Measurements from ENCODE around the gene CDK8. TPM values are rescaled to one million over a fixed set of nuclear protein-coding genes. Genes with fewer than 3 reads are reported as not detected.

Gene CDK8
- total and polyA plus RNA-seq, 2 experiments from 2014 or later, result 13.6 to 24.0 TPM

DNA sequence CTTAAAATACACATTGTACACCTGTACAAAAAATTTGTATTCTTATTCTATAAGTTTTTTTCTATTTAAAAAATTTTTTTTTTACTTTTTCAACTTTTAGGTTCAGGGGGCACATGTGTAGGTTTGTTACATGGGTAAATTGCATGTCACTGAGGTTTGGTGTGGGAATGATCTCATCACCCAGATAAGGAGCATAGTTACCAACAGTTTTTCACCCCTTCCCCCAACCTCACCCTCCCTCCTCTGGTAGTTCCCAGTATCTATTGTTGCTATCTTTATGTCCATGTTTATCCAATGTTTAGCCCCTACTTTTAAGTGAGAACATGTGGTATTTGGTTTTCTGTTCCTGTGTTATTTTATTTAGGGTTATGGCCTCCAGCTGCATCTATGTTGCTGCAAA, 89.9 kb downstream of the CDK8 start:
- Histone ChIP-seq H3K27me3 (ENCODE audit: insufficient read depth) (no peaks in the 10 kb centered on the region), H3K4me1 (ENCODE audit: insufficient read depth) (peaks cover 12% of the 10 kb centered on the region), H3F3A (replicated peaks; ENCODE audit: low read depth) (no peaks in the 10 kb centered on the region), H3K27ac (ENCODE audit: low read depth) (no peak overlapping the region), H3K4me3 (no peak overlapping the region), H3K9me2 (ENCODE audit: insufficient read depth) (no peaks in the 10 kb centered on the region), H3K36me3 (ENCODE audit: insufficient read depth) (no peaks in the 10 kb centered on the region), H3K4me2 (no peak overlapping the region), H2AFZ (no peak overlapping the region), H3K79me2 (replicated peaks; ENCODE audit: insufficient read depth) (peaks cover 14% of the 10 kb centered on the region; the same call in 1 of the 2 replicates), H4K20me1 (replicated peaks; ENCODE audit: insufficient read depth) (peaks cover 21% of the 10 kb centered on the region)
- DNase-seq (ENCODE audit: low spot score) (no peak), ATAC-seq (no peak)
- TF ChIP-seq EZH2 (IDR thresholded peaks at IDR 0.05; ENCODE audit: low read depth, unreplicated experiment) (no peak), JUNB (IDR thresholded peaks at IDR 0.05; ENCODE audit: unreplicated experiment) (no peak), STAT1 (IDR thresholded peaks at IDR 0.05; ENCODE audit: unreplicated experiment) (no peak), NANOG (IDR thresholded peaks at IDR 0.05; ENCODE audit: borderline replicate concordance) (no peak), POLR2AphosphoS5 (IDR thresholded peaks at IDR 0.05; ENCODE audit: low read depth) (no peak), ZNF114 (CRISPR knock-in tag; IDR thresholded peaks at IDR 0.05) (no peak), CREB1 (CRISPR knock-in tag; IDR thresholded peaks at IDR 0.05; ENCODE audit: low read depth) (no peak), EZH2phosphoT487 (IDR thresholded peaks at IDR 0.05; ENCODE audit: unreplicated experiment) (no peak), CTCF (conservative IDR thresholded peaks at IDR 0.05; ENCODE audit: low read depth in 2 of 2) (no peak), ZNF462 (CRISPR knock-in tag; IDR thresholded peaks at IDR 0.05) (no peak), ZNF331 (CRISPR knock-in tag; IDR thresholded peaks at IDR 0.05; ENCODE audit: low read depth) (no peak)
- TF ChIP-seq, protein P1, sequence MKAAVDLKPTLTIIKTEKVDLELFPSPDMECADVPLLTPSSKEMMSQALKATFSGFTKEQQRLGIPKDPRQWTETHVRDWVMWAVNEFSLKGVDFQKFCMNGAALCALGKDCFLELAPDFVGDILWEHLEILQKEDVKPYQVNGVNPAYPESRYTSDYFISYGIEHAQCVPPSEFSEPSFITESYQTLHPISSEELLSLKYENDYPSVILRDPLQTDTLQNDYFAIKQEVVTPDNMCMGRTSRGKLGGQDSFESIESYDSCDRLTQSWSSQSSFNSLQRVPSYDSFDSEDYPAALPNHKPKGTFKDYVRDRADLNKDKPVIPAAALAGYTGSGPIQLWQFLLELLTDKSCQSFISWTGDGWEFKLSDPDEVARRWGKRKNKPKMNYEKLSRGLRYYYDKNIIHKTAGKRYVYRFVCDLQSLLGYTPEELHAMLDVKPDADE (IDR thresholded peaks at IDR 0.05), result no peak
- TF ChIP-seq, protein P2, sequence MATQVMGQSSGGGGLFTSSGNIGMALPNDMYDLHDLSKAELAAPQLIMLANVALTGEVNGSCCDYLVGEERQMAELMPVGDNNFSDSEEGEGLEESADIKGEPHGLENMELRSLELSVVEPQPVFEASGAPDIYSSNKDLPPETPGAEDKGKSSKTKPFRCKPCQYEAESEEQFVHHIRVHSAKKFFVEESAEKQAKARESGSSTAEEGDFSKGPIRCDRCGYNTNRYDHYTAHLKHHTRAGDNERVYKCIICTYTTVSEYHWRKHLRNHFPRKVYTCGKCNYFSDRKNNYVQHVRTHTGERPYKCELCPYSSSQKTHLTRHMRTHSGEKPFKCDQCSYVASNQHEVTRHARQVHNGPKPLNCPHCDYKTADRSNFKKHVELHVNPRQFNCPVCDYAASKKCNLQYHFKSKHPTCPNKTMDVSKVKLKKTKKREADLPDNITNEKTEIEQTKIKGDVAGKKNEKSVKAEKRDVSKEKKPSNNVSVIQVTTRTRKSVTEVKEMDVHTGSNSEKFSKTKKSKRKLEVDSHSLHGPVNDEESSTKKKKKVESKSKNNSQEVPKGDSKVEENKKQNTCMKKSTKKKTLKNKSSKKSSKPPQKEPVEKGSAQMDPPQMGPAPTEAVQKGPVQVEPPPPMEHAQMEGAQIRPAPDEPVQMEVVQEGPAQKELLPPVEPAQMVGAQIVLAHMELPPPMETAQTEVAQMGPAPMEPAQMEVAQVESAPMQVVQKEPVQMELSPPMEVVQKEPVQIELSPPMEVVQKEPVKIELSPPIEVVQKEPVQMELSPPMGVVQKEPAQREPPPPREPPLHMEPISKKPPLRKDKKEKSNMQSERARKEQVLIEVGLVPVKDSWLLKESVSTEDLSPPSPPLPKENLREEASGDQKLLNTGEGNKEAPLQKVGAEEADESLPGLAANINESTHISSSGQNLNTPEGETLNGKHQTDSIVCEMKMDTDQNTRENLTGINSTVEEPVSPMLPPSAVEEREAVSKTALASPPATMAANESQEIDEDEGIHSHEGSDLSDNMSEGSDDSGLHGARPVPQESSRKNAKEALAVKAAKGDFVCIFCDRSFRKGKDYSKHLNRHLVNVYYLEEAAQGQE (IDR thresholded peaks at IDR 0.05; ENCODE audit: unreplicated experiment), result no peak
- H3K27me3 Mint-ChIP-seq (ENCODE audit: insufficient read depth, low read depth, poor library complexity), result no peaks in the 10 kb centered on the region
- no peak overlapping the region for H3K4me3 Mint-ChIP-seq
- H3K27ac Mint-ChIP-seq, result no peak overlapping the region
- no peaks in the 10 kb centered on the region; the same call in 2 of the 3 replicates for H3K36me3 Mint-ChIP-seq (ENCODE audit: low read depth)
- peaks cover 8% of the 10 kb centered on the region for H3K4me1 Mint-ChIP-seq
- H3K9me3 Mint-ChIP-seq, result no peaks in the 10 kb centered on the region

Measured in GM23338 (cell line).